PC-9 (cell line): ENCODE results near the gene BOK. TPM values are rescaled to one million over a fixed set of nuclear protein-coding genes. Genes with fewer than 3 reads are reported as not detected.

Source experiments
- BruUV-seq: library from RNA; stranded (reverse); fragments of 400-500 nt; replicated peaks from 2 replicates; lab custom pipeline; 2021; lab: Mats Ljungman, UMichigan
- CTCF ChIA-PET: fragments of 300-600 bp; sonication (Branson Sonifier 250); formaldehyde crosslinking; loops from one replicate; lab custom pipeline; 2022; ENCODE audit warnings: antibody characterized with exemption; lab: Charles Lee
- POLR2A ChIA-PET: fragments of 300-600 bp; sonication (Branson Sonifier 250); formaldehyde crosslinking; loops from one replicate; lab custom pipeline; 2022; ENCODE audit warnings: antibody characterized with exemption; ENCODE audit not compliant: unreplicated experiment; lab: Charles Lee
- DNase-seq, 2 experiments: peaks; one replicate each; pipeline versions ENCODE4 v3.0.0 to v3.0.0-alpha.2; 2015 to 2022; ENCODE audit warnings: mixed read lengths in 1 of 2
- H2AFZ ChIP-seq: fragments of 200-600 bp; sonication (generic); 2 replicates; pipeline ENCODE4 v1.8.1; 2017; ENCODE audit warnings: antibody characterized with exemption
- H3F3A ChIP-seq: fragments of 200-600 bp; sonication (generic); 2 replicates; pipeline ENCODE4 v1.8.1; 2017; ENCODE audit warnings: antibody characterized with exemption, mild to moderate bottlenecking, low read depth; ENCODE audit not compliant: insufficient read depth
- H3K27ac ChIP-seq: fragments of 200-600 bp; sonication (generic); 2 replicates; pipeline ENCODE4 v1.6.1; 2016; ENCODE audit warnings: mixed run types
- H3K27me3 ChIP-seq: fragments of 200-600 bp; sonication (generic); 2 replicates; pipeline ENCODE4 v1.6.1; 2016; ENCODE audit warnings: low read depth, mixed run types; ENCODE audit not compliant: insufficient read depth
- H3K36me3 ChIP-seq: fragments of 200-600 bp; sonication (generic); 2 replicates; pipeline ENCODE4 v1.6.1; 2016; ENCODE audit warnings: low read depth, mixed run types
- H3K4me1 ChIP-seq: fragments of 200-600 bp; sonication (generic); replicated peaks from 2 replicates; pipeline ENCODE4 v1.6.1; 2016; ENCODE audit warnings: mixed run types; ENCODE audit not compliant: insufficient read depth
- H3K4me2 ChIP-seq: fragments of 200-600 bp; sonication (generic); 2 replicates; pipeline ENCODE4 v1.6.1; 2017; ENCODE audit warnings: mixed run types
- H3K4me3 ChIP-seq: fragments of 200-600 bp; sonication (generic); 2 replicates; pipeline ENCODE4 v1.6.1; 2016; ENCODE audit warnings: mixed run types
- H3K79me2 ChIP-seq: fragments of 200-600 bp; sonication (generic); 2 replicates; pipeline ENCODE4 v1.6.1; 2017; ENCODE audit warnings: low read depth, mixed run types
- H3K9me2 ChIP-seq: fragments of 200-600 bp; sonication (generic); 2 replicates; pipeline ENCODE4 v1.8.1; 2017; ENCODE audit warnings: mild to moderate bottlenecking; ENCODE audit not compliant: insufficient read depth
- H3K9me3 ChIP-seq: fragments of 200-600 bp; sonication (generic); 2 replicates; pipeline ENCODE4 v1.8.1; 2016; ENCODE audit warnings: low read depth; ENCODE audit not compliant: insufficient read depth
- H4K20me1 ChIP-seq: fragments of 200-600 bp; sonication (generic); 2 replicates; pipeline ENCODE4 v1.8.1; 2017; ENCODE audit not compliant: insufficient read depth
- CTCF ChIP-seq: fragments of 200-600 bp; sonication (generic); conservative IDR thresholded peaks from 2 replicates; pipeline ENCODE4 v1.6.1; 2017; ENCODE audit warnings: mixed run types, antibody characterized with exemption, mild to moderate bottlenecking, moderate library complexity
- EZH2 ChIP-seq: fragments of 200-600 bp; sonication (generic); IDR thresholded peaks from 2 replicates; pipeline ENCODE4 v1.8.0; 2017; ENCODE audit warnings: antibody characterized with exemption, low read depth
- intact Hi-C: fragments of 100-400 bp; cut with micrococcal nuclease; formaldehyde crosslinking; loops from one replicate; pipeline ENCODE4 v1.10.0; 2022; ENCODE audit not compliant: unreplicated experiment
- total RNA-seq: library from RNA; stranded (reverse); gene quantifications from 2 replicates; pipeline ENCODE4 v1.2.3, GENCODE V29; 2021

BOK gene
- total RNA-seq, 1 experiment from 2014 or later, result 72.8 TPM

- Histone ChIP-seq H3K79me2 (no peaks in the 10 kb centered on the region), H3K9me3 (no peaks in the 10 kb centered on the region), H3F3A (peaks cover 13% of the 10 kb centered on the region; the same call in 1 of the 2 replicates), H3K36me3 (no peaks in the 10 kb centered on the region; the same call in 1 of the 2 replicates), H2AFZ (no peak overlapping the region), H3K4me2 (no peak overlapping the region), H4K20me1 (peaks cover 9% of the 10 kb centered on the region), H3K4me1 (no peaks in the 10 kb centered on the region), H3K27me3 (no peaks in the 10 kb centered on the region), H3K4me3 (no peak overlapping the region), H3K27ac (no peak overlapping the region), H3K9me2 (no peaks in the 10 kb centered on the region)
- TF ChIP-seq CTCF, result no peak
- no peak for TF ChIP-seq EZH2
- CTCF ChIA-PET, result interaction anchor here (0.6 to 1.7 kb wide), 5 partner anchors 17 to 281 kb away, joined by 3 to 12 read pairs (median 4); no protein-coding TSS in a partner anchor
- no TSS peak for BruUV-seq
- intact Hi-C loops, result loop anchor here (5.0 kb wide), 3 partner anchors 35 to 240 kb away; partner anchors contain the start of genes FARP2 and STK25
- POLR2A ChIA-PET, result interaction anchor here (0.6 kb wide), 1 partner anchor 167 kb away, joined by 3 read pairs; no protein-coding TSS in a partner anchor
- no peak for DNase-seq
Observed at GRCh38 chr2:241597561-241597960, 39.0 kb downstream of the BOK start.

GRCh38 chr2:241598061-241598460 lies 39.5 kb downstream of the BOK start:
- peaks cover 13% of the 10 kb centered on the region; the same call in 1 of the 2 replicates for H3F3A ChIP-seq
- H2AFZ ChIP-seq, result no peak overlapping the region
- H3K4me3 ChIP-seq, result no peak overlapping the region
- TF ChIP-seq CTCF, result no peak
- no peak for TF ChIP-seq EZH2
- H3K27me3 ChIP-seq, result no peaks in the 10 kb centered on the region
- no peaks in the 10 kb centered on the region for H3K79me2 ChIP-seq
- no peak for DNase-seq
- no peak overlapping the region for H3K4me2 ChIP-seq
- BruUV-seq, result no TSS peak
- no peaks in the 10 kb centered on the region for H3K9me2 ChIP-seq
- CTCF ChIA-PET, result interaction anchor here (0.6 to 1.7 kb wide), 10 partner anchors 18 to 704 kb away, joined by 3 to 12 read pairs (median 4); no protein-coding TSS in a partner anchor
- H4K20me1 ChIP-seq, result peaks cover 9% of the 10 kb centered on the region
- H3K27ac ChIP-seq, result no peak overlapping the region
- no peaks in the 10 kb centered on the region; the same call in 1 of the 2 replicates for H3K36me3 ChIP-seq
- intact Hi-C loops, result loop anchor here (1.0 to 5.0 kb wide), 5 partner anchors 36 to 747 kb away; partner anchors contain the start of genes FARP2 and STK25
- POLR2A ChIA-PET, result interaction anchor here (0.6 kb wide), 1 partner anchor 168 kb away, joined by 3 read pairs; no protein-coding TSS in a partner anchor
- H3K9me3 ChIP-seq, result no peaks in the 10 kb centered on the region
- H3K4me1 ChIP-seq, result no peaks in the 10 kb centered on the region

- H2AFZ ChIP-seq, result no peak overlapping the region
- H3K27ac ChIP-seq, result no peak overlapping the region
- DNase-seq, result peak; percentile 48 to 64
- no TSS peak for BruUV-seq
- no peaks in the 10 kb centered on the region for H3K4me1 ChIP-seq
- H3K9me3 ChIP-seq, result no peaks in the 10 kb centered on the region
- intact Hi-C loops, result loop anchor here (1.0 to 5.0 kb wide), 5 partner anchors 36 to 747 kb away; partner anchors contain the start of genes FARP2 and STK25
- TF ChIP-seq EZH2 (no peak), CTCF (peak; percentile 61; the same call in 1 of the 2 replicates)
- H3K4me2 ChIP-seq, result no peak overlapping the region
- peaks cover 13% of the 10 kb centered on the region; the same call in 1 of the 2 replicates for H3F3A ChIP-seq
- no peak overlapping the region for H3K4me3 ChIP-seq
- H3K27me3 ChIP-seq, result no peaks in the 10 kb centered on the region
- CTCF ChIA-PET, result interaction anchor here (0.6 to 1.7 kb wide), 12 partner anchors 10 to 704 kb away, joined by 3 to 12 read pairs (median 4); no protein-coding TSS in a partner anchor
- peaks cover 9% of the 10 kb centered on the region for H4K20me1 ChIP-seq
- no peaks in the 10 kb centered on the region; the same call in 1 of the 2 replicates for H3K36me3 ChIP-seq
- no peaks in the 10 kb centered on the region for H3K9me2 ChIP-seq
- no peaks in the 10 kb centered on the region for H3K79me2 ChIP-seq
- POLR2A ChIA-PET, result interaction anchor here (0.5 to 0.6 kb wide), 2 partner anchors 98 to 168 kb away, joined by 3 read pairs; no protein-coding TSS in a partner anchor
Observed at GRCh38 chr2:241598487-241598886, 39.9 kb downstream of the BOK start.
